ACC112 (cell line): ENCODE results near the gene FAM171A2.

Experiments
- H2AFZ ChIP-seq: fragments of 200-600 bp; sonication (generic); one replicate; pipeline ENCODE4 v1.6.0; 2017; ENCODE audit warnings: antibody characterized with exemption, low read length; ENCODE audit not compliant: unreplicated experiment
- H3K27ac ChIP-seq: fragments of 200-600 bp; sonication (generic); 2 replicates; pipeline ENCODE4 v1.5.1; 2014; ENCODE audit warnings: low read depth, mild to moderate bottlenecking, antibody characterized with exemption, low read length, moderate library complexity
- H3K27me3 ChIP-seq: fragments of 200-600 bp; sonication (generic); 2 replicates; pipeline ENCODE4 v1.6.1; 2014; ENCODE audit warnings: mild to moderate bottlenecking, antibody characterized with exemption, low read length, moderate library complexity, mixed read lengths; ENCODE audit not compliant: insufficient read depth
- H3K36me3 ChIP-seq: fragments of 200-600 bp; sonication (generic); 2 replicates; pipeline ENCODE4 v1.6.1; 2016; ENCODE audit warnings: mild to moderate bottlenecking, antibody characterized with exemption, low read length, moderate library complexity, mixed read lengths; ENCODE audit not compliant: insufficient read depth
- H3K4me1 ChIP-seq: fragments of 200-600 bp; sonication (generic); one replicate; pipeline ENCODE4 v1.6.1; 2016; ENCODE audit warnings: low read length, mixed read lengths; ENCODE audit not compliant: insufficient read depth, unreplicated experiment, control insufficient read depth
- H3K4me3 ChIP-seq: fragments of 200-600 bp; sonication (generic); 2 replicates; pipeline ENCODE4 v1.5.1; 2014; ENCODE audit warnings: mild to moderate bottlenecking, low read depth, low read length
- H3K79me2 ChIP-seq: fragments of 200-600 bp; sonication (generic); one replicate; pipeline ENCODE4 v1.6.0; 2016; ENCODE audit warnings: low read length; ENCODE audit not compliant: control insufficient read depth, unreplicated experiment, insufficient read depth

FAM171A2 gene

GRCh38 chr17:44383363-44383762, 19.7 kb upstream of the FAM171A2 start:
- no peak overlapping the region for H3K4me3 ChIP-seq
- H3K27ac ChIP-seq = no peak overlapping the region
- no peaks in the 10 kb centered on the region for H3K79me2 ChIP-seq
- peaks cover 38% of the 10 kb centered on the region for H3K27me3 ChIP-seq
- H3K36me3 ChIP-seq = no peaks in the 10 kb centered on the region
- no peak overlapping the region for H2AFZ ChIP-seq
- no peaks in the 10 kb centered on the region for H3K4me1 ChIP-seq

- H3K4me3 ChIP-seq = no peak overlapping the region
- no peak overlapping the region for H3K27ac ChIP-seq
- peaks cover 38% of the 10 kb centered on the region for H3K27me3 ChIP-seq
Measured at GRCh38 chr17:44382917-44383316, 19.3 kb upstream of the FAM171A2 start.

GRCh38 chr17:44381810-44382305, 18.2 kb upstream of the FAM171A2 start:
- Histone ChIP-seq H3K27ac (no peak overlapping the region), H3K27me3 (peaks cover 38% of the 10 kb centered on the region), H3K4me3 (no peak overlapping the region), H3K79me2 (no peaks in the 10 kb centered on the region), H3K4me1 (no peaks in the 10 kb centered on the region), H2AFZ (no peak overlapping the region), H3K36me3 (no peaks in the 10 kb centered on the region)

More at GRCh38 chr17:44382917-44383316, 19.3 kb upstream of the FAM171A2 start:
- H3K79me2 ChIP-seq = no peaks in the 10 kb centered on the region
- no peak overlapping the region for H2AFZ ChIP-seq
- no peaks in the 10 kb centered on the region for H3K4me1 ChIP-seq
- no peaks in the 10 kb centered on the region for H3K36me3 ChIP-seq

GRCh38 chr17:44380767-44381166, 17.1 kb upstream of the FAM171A2 start:
- H3K27me3 ChIP-seq = peaks cover 27% of the 10 kb centered on the region
- no peaks in the 10 kb centered on the region for H3K4me1 ChIP-seq
- no peak overlapping the region for H2AFZ ChIP-seq
- H3K79me2 ChIP-seq = no peaks in the 10 kb centered on the region
- no peak overlapping the region for H3K4me3 ChIP-seq
- H3K27ac ChIP-seq = no peak overlapping the region
- no peaks in the 10 kb centered on the region for H3K36me3 ChIP-seq

- Histone ChIP-seq H3K27me3 (peaks cover 24% of the 10 kb centered on the region), H3K4me3 (no peak overlapping the region), H3K36me3 (no peaks in the 10 kb centered on the region), H3K79me2 (no peaks in the 10 kb centered on the region), H3K27ac (no peak overlapping the region), H3K4me1 (no peaks in the 10 kb centered on the region), H2AFZ (no peak overlapping the region)
Measured at GRCh38 chr17:44379887-44380286, 16.2 kb upstream of the FAM171A2 start.

- Histone ChIP-seq H2AFZ (no peak overlapping the region), H3K79me2 (no peaks in the 10 kb centered on the region), H3K4me1 (no peaks in the 10 kb centered on the region), H3K4me3 (no peak overlapping the region), H3K36me3 (no peaks in the 10 kb centered on the region), H3K27me3 (peaks cover 8% of the 10 kb centered on the region; the same call in 1 of the 2 replicates), H3K27ac (no peak overlapping the region)
Measured at GRCh38 chr17:44378171-44378705, 14.6 kb upstream of the FAM171A2 start.

- Histone ChIP-seq H3K79me2 (no peaks in the 10 kb centered on the region), H3K4me1 (no peaks in the 10 kb centered on the region), H3K27me3 (no peaks in the 10 kb centered on the region), H3K27ac (no peak overlapping the region), H3K4me3 (no peak overlapping the region), H2AFZ (no peak overlapping the region), H3K36me3 (no peaks in the 10 kb centered on the region)
Measured at GRCh38 chr17:44376779-44377178, 13.1 kb upstream of the FAM171A2 start.

- H3K4me1 ChIP-seq = no peaks in the 10 kb centered on the region
- H3K4me3 ChIP-seq = no peak overlapping the region
- no peak overlapping the region for H3K27ac ChIP-seq
- H3K27me3 ChIP-seq = no peaks in the 10 kb centered on the region
- no peaks in the 10 kb centered on the region for H3K79me2 ChIP-seq
- H2AFZ ChIP-seq = no peak overlapping the region
- H3K36me3 ChIP-seq = no peaks in the 10 kb centered on the region
Measured at GRCh38 chr17:44376124-44376523, 12.5 kb upstream of the FAM171A2 start.

GRCh38 chr17:44375196-44376017, 11.8 kb upstream of the FAM171A2 start:
- no peak overlapping the region for H3K4me3 ChIP-seq
- no peak overlapping the region for H2AFZ ChIP-seq
- no peak overlapping the region for H3K27ac ChIP-seq
- H3K79me2 ChIP-seq = no peaks in the 10 kb centered on the region
- no peaks in the 10 kb centered on the region for H3K4me1 ChIP-seq
- H3K27me3 ChIP-seq = peaks cover 3% of the 10 kb centered on the region; the same call in 1 of the 2 replicates
- H3K36me3 ChIP-seq = no peaks in the 10 kb centered on the region

GRCh38 chr17:44374306-44375195, 10.9 kb upstream of the FAM171A2 start:
- no peaks in the 10 kb centered on the region for H3K79me2 ChIP-seq
- H3K4me1 ChIP-seq = no peaks in the 10 kb centered on the region
- H3K27ac ChIP-seq = no peak overlapping the region
- peaks cover 3% of the 10 kb centered on the region; the same call in 1 of the 2 replicates for H3K27me3 ChIP-seq
- H3K36me3 ChIP-seq = no peaks in the 10 kb centered on the region
- no peak overlapping the region for H3K4me3 ChIP-seq
- no peak overlapping the region for H2AFZ ChIP-seq
